Midbrain (tissue), 1 donor: ENCODE results near the gene EBF4.
A peak's percentile ranks its signal among the peaks of the same experiment; 100 is the strongest.

ENCODE experiments used
- DNase-seq: peaks from one replicate; lab custom pipeline; 2025; lab: John Stamatoyannopoulos, UW

EBF4 gene, protein sequence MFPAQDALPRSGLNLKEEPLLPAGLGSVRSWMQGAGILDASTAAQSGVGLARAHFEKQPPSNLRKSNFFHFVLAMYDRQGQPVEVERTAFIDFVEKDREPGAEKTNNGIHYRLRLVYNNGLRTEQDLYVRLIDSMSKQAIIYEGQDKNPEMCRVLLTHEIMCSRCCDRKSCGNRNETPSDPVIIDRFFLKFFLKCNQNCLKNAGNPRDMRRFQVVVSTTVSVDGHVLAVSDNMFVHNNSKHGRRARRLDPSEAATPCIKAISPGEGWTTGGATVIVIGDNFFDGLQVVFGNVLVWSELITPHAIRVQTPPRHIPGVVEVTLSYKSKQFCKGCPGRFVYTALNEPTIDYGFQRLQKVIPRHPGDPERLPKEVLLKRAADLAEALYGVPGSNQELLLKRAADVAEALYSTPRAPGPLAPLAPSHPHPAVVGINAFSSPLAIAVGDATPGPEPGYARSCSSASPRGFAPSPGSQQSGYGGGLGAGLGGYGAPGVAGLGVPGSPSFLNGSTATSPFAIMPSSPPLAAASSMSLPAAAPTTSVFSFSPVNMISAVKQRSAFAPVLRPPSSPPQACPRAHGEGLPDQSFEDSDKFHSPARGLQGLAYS

DNA sequence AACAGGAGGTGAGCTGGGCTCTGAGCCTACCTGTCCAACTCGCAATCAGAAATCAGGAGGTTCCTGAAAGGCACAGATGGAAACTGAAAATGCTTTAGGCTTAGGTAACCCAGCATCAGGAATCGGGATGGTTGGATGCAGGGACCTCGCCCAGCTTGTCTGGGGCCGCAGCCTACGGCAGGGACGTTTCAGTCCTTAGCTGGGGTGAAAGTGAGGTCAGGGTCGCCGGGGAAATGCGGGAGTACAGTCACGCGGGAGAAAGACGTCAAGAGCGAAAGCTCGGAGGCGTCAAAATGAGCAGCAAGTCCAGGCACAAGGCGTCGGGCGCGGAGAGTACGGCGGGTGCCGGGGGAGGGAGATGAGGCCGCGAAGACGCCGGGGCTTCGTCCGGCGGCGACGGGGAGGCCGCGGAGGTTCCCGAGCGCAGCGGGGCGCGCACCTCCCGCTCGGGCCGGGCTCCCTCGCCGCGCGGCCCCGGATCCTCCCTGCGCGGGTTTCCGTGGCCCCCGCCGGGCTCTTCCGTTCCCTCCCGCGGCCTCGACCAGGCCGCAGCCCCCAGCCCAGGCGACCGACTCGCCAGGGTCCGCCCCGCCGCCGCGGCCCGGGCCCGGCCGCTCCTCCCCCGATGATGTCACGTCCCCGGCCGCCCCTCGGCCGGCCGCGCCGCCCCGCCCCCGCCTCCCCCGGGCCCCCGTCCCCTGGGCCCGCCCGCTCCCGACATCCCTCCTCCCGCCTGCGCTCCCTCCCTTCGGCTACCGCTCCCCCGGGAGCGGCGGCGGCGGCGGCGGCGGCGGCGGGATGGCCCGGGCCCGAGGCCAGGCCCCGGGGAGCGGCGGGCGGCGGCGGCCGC is at the start of gene EBF4:
Gene EBF4 (plus strand): TSS at position 745 of the 850 bp plus-strand sequence. CDS start 866 bp downstream, outside the sequence.
- DNase-seq = peak; percentile 24

DNA sequence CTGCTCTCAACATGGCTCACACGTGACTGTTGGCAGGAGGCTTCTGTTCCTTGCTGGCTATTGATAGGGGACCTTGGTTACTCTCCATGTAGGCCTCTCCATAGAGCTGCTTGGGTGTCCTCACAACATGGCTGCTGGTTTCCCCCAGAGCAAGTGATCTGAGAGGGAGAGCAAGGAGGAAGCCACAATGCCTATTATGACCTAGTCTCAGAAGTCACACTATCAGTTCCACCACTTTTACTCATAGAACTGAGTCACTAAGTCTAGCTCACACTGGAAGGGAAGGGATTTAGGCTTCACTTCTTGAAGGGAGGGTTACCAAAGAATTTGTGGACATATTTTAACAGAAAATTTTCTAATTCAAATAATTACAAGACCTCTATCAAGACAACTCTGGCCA is 48.9 kb upstream of the EBF4 start:
- DNase-seq = no peak

DNA sequence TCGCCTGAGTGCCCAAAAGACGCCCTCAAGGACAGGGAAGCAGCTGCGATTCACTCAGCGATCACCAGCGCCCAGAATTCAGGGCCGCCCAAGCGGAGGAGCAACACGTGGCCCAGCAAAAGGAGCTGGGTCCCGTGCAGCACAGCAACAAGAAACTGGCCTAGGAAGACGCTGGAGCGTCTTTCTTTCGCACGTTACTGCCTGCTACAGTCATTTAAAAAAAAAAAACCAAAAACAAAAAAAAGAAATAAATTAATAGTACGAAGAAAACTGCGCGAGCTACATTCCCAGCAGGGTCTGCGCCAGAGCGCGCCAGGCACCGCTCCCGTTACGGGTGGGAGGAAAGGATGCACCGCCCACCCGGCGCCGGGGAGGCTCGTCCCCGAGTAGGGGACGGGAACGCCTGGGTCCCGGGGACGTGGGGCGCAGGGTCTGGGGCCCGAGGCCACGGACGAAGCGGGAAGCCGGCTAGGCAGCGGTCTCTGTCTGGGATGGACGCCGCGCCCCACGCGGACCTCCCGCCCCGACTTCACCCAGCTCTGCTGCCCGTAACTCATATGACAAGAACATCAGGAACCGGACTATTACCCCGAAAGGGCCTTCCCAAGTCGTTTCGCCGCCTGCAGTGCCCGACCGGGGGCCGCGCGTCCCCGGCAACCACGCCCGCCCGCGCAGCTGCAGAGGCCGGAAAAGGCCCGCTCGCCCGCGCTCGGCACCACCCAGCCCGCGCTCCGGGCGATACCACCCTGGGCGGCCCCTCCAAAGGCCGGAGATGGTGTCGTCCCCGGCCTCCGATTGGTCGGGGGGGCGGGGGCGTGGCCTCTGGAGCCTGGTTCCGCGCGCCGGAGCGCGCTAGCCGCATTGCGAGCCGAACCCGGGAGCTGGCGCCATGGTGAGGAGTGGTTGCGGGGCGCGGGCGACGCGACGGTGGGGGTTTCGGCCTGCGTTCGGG is 40.5 kb upstream of the EBF4 start, which contains the start of gene NOP56:
Gene NOP56 (plus strand): TSS at position 861 of the 952 bp plus-strand sequence. CDS start 29 bp downstream, at position 890.
- DNase-seq = peak; percentile 96

DNA sequence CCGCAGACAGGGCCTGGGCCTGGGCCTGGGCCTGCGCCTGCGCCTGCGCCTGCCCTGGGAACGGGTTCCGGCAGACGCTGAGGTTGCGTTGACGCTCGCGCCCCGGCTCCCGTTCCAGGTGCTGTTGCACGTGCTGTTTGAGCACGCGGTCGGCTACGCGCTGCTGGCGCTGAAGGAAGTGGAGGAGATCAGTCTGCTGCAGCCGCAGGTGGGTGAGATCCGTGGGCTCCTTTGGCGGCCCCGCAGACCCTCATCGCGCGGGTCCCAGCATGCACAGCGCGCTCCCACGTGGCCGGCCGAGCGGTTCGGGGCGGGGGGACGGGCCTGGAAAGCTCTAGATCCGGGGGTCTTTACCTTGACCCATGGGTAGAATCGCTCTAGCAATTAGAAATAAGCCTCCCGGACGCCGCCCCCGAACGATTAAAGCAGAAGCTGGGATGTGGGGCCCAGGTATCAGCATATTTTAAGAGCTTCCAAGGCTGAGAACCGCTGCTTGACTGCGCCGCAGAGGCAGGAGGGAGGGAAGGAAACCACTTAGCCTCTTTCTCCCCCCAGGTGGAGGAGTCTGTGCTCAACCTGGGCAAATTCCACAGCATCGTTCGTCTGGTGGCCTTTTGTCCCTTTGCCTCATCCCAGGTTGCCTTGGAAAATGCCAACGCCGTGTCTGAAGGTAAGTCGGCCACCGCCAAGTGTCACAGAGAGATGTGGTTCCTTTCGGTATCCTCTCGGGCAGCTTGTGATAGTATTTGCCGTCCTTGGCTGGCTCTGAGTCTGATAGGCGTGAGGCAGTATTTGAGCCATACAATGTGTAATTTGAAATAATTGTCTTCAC is 39.6 kb upstream of the EBF4 start:
- peak; percentile 74 for DNase-seq

DNA sequence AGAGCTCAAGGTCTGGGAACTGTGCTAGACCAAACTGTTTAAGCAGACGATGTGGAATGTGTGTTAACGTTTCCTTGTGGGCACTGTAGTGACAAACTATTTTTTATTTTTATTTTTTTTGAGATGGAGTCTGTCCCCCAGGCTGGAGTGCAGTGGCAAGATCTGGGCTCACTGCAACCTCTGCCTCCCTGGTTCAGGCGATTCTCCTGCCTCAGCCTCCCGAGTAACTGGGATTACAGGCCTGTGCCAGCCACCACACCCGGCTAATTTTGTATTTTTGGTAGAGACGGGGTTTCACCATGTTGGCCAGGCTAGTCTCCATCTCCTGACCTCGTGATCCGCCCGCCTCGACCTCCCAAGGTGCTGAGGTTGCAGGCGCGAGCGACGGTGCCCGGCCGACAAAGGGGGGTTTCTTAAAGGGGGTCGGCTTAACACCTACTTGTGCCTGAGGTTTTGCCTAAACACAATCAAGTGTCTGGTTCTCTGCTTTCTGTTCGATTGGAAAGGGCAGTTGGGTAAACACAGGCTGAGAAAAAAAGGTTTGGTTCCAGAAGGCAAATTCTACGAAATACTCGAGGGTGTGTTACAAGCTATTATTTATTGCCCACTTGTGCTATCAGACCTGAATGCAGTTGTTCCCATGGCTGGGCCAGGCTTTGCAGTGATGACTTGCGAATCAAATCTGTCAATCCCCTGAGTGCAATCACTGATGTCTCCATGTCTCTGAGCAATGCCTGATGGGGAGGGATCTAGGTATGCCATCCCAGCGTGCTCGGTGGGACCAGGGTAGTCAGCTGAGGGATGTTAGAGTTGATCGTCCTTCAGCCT is 38.8 kb upstream of the EBF4 start:
- no peak for DNase-seq

DNA sequence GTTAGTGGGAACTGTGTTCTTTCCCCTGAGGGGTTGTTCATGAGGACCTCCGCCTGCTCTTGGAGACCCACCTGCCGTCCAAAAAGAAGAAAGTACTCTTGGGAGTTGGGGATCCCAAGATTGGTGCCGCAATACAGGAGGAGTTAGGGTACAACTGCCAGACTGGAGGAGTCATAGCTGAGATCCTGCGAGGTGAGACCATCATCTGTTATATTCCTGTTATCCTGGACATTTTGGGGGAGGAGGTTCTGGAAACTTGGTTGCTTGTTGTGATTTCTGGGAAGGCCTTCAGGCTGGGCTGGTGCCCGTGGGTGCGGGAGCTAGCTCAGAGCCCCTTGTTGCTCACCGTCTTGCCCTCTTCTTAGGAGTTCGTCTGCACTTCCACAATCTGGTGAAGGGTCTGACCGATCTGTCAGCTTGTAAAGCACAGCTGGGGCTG is 38.2 kb upstream of the EBF4 start:
- DNase-seq = no peak

DNA sequence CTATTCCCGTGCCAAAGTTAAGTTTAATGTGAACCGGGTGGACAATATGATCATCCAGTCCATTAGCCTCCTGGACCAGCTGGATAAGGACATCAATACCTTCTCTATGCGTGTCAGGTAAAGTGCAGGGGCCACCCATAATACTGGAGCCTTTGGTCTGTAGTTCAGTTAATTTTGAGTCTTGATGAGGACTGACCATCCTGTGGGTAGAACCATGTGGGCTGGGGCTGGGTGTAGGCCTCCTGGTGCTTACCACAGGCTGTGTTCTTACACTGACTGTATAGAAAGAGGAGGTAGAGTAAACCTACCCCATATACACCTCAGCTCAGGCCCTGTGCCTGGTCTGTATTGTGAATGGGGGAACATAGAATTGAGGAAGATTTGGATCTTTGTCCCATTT is 37.7 kb upstream of the EBF4 start:
- no peak for DNase-seq

DNA sequence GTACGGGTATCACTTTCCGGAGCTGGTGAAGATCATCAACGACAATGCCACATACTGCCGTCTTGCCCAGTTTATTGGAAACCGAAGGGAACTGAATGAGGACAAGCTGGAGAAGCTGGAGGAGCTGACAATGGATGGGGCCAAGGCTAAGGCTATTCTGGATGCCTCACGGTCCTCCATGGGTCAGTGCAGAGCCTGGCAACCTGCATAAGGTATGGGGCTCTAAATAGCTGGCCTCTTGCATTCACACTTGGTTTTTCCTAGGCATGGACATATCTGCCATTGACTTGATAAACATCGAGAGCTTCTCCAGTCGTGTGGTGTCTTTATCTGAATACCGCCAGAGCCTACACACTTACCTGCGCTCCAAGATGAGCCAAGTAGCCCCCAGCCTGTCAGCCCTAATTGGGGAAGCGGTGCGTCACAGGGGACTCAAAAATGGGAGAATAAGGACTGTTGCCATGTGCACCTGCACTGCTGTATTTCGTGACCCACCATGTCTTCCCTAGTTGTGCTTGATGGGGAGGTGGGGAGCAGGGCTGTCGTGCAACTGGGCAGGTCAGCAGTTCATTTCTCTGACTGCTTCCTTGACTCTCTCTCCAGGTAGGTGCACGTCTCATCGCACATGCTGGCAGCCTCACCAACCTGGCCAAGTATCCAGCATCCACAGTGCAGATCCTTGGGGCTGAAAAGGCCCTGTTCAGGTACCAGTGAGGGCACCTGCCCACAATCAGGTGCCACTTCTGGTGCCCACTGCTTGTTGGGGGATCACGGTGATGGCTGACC is 37.1 kb upstream of the EBF4 start:
- DNase-seq = no peak

DNA sequence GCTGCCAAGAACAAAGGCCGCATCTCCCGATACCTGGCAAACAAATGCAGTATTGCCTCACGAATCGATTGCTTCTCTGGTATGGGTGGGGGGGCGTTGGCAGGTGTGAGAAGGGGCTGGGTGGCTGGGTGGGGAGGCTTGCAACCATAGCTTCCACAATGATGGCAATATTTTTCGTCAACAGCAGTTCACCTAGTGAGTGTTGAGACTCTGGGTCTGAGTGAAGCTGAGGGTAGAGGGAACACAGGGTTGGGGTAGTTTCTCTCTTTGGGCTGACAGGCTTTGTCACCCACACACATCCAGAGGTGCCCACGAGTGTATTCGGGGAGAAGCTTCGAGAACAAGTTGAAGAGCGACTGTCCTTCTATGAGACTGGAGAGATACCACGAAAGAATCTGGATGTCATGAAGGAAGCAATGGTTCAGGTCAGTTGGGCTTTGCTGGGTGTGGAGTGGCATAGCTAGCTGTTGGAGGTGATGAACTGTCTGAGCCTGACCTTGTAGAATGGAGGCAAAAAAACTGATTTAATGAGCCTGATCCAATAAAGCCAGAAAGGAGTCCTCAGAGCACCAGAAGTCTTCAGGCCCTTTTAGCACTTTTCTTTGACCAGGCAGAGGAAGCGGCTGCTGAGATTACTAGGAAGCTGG is 36.0 kb upstream of the EBF4 start:
- DNase-seq = no peak

DNA sequence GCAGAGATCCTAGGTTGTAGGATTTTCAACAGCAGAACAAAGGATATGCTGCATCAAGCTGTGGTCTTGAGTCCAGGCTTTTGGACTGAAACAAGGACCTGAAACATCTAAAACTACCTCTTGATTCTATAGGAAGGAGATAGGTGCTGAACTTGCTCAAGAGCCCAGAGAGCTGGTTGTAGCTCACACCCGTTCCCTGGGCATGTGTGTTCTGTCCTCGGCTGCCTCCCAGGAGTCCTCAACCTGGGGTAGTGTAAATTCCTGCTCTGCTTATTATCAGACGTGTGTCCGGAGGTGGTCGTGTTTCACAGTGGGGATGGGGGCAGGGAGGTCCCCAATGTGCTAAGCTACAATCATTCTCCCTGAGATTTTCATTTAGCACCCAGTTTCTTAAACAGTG is 35.3 kb upstream of the EBF4 start:
- DNase-seq = no peak

DNA sequence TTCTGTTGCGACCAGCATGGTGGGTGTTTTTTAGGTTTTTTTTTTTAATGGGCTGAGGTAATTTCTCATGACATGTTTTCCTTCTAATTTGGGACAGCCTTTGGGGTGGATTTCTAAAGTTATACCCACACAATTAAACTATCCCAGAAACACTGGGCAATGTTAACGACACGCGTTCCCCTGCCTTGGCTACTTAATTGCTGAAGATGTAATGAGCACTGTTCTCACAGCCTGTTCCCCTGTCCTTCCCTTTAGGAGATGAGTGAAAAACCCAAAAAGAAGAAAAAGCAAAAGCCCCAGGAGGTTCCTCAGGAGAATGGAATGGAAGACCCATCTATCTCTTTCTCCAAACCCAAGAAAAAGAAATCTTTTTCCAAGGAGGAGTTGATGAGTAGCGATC is 34.9 kb upstream of the EBF4 start:
- no peak for DNase-seq

DNA sequence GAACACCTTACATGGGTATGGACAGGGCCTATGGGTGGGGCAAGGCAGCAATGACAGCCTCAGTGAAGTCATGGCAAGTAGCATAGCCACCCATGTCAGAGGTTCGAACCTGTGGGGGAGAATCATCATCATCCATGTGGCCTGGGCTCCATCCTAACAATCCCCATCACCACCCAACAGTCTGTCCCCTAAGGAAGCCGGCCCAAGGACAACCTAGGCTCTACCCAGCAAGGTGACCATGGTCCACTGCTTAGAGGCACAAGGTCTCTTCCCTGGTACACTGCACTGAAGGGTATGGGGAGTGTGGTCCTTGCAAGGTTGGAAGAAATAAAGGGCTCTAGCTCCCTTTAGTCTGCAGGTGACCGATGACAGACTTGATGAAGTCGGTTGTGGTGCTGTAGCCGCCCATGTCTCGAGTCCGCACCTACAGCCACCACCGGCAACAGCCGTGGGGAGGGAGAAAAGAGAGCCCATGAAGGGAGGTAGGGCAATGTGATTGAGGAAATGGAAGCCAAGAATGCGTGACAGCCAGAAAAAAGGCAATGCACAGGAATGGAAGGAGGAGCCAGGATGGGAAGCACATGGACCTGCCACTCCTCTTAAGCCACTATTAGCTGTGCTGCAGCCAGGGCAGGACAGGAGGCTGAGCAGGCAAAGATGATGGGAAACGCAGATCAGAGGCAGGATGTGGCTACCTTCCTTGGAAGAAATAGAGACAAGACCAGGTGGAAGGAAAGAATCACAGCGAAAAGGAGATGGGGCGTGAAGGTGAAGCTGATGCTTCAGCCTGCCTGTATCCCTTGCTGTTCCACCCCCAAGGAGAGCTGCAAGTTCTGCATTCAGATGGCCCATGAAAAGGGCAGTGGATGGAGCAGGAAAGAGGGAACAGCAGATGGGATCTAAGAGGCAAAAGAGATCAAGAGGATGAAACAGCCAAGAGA is 33.9 kb upstream of the EBF4 start:
- no peak for DNase-seq

DNA sequence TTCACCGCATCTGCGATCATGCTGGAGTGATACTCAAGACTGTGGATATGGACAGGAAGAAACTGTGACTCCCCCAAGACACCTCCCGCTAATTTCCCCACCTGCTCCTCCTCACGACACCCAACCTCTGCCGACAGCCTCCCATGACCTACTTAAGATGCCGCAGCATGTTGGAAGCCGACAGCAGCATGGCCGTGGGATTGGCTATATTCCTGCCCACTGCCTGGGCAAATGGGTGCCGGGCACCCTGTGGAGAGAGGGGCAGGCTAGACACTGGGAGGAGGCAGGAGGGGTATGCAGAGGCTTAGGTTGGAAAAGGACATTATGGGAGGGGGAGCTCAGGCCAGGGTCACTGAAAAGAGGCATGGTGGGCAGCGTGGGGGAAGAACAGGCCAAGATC is 33.0 kb upstream of the EBF4 start:
- DNase-seq = no peak

DNA sequence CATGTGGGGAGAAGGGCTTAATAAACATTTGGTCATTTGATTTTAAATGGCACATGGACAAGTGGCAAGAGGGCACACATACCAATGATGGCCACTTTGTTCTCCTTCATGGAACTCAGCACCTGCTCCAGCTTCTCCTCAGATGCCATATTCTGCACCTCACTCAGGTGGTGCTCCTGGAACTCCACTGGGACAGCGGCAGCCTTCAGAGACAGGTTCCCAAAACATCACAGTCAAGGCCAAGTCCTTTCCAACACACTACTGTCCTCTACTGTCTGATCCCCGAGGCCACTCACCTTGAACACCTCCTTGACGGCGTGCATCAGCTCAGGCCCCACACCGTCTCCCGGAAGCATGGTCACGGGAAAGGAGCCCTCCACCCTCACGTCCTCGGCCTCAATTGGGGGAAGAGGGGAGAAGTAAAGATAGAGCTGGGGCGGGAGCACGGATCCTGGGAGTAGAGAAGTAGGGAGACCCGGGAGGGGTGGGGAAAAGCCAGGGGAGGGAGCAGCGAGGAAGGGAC is 29.2 kb upstream of the EBF4 start:
- no peak for DNase-seq

DNA sequence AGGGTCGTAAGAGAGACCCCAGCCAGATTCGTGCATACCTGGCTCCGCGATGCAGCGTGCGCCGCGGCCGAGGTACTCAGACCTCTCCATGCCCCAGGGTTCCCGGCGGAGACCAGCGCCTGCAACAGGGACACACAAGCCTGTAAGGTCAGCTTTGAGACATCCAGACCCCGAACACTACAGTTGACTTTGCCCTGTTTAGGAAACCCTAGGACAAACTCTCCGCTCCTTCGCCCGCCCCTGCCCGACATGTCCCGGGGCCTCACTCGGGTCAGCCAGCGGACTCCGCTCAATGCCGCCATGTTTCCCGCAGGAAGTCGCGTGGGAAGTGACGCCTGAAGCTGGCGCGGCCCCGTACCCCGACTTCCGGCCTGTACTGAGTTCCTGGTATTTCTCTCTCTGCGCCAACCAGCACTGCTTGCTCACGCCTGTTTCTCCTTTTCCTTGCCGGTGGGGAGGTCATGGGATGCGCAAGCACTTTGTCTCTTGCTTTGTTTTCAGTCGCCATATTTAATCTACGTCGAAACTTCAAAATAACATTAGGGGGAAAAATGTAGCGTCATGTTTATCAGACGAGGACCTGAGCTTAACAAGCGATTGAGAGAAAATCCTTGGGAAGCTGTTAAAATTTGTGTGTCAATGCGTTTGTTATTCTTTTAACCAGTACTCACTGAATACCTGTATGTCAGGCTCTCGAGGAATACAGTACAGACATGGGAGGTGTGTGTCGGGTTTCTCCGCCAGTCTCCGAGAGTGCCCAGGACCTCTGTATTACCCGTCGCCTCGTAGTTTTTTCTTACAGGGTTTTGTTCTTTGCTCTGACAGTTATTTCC is 28.5 kb upstream of the EBF4 start, which contains the start of gene IDH3B:
Gene IDH3B (minus strand): TSS at position 330 of the 833 bp plus-strand sequence. CDS start 28 bp downstream, at position 302.
- DNase-seq = peak; percentile 95

DNA sequence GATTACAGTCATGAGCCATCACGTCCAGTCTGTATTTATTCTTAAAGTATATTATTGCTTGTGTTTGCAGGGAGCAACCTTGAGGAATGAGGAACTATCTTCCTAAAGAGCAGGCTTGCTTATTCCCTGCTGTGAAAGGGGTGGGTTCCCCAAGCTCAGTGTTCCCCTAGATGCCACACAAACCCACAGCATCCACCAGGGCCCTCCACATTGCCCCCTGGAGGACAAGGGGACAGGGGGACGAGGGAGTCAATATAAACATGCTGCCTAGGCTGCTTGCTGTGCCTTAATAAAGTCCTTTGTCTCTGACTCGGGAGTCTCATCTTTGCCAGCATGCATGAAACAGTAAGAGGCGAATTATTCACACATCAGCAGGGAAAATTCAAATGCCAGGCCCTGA is 20.6 kb upstream of the EBF4 start:
- DNase-seq = no peak
